H1 (cell line): ENCODE measurements around the gene ADCY2. TPM values are rescaled to one million over a fixed set of nuclear protein-coding genes. Genes with fewer than 3 reads are reported as not detected.

Experiments
- RBBP5 ChIP-seq: IDR thresholded peaks from 2 replicates; pipeline ENCODE4 v1.7.1; 2012; ENCODE audit warnings: low read depth, mild to moderate bottlenecking, inconsistent platforms, low read length, moderate library complexity, borderline replicate concordance
- SIN3A ChIP-seq, 2 experiments: IDR thresholded peaks in 1 of 2; conservative IDR thresholded peaks in 1 of 2; 2 replicates each; pipeline ENCODE4 v1.6.1; 2011 to 2012; ENCODE audit warnings: low read length in 2 of 2, improper control_type of control experiment in 1 of 2, low read depth in 1 of 2, mild to moderate bottlenecking in 1 of 2
- polyA plus RNA-seq, 7 experiments: library from polyadenylated mRNA; depleted of rRNA in 3 of 7; stranded (reverse) in 5 of 7; unstranded in 2 of 7; fragments of >200 nt in 5 of 7; fragments of 200-250 nt in 2 of 7; gene quantifications; 1 replicate in 5 of 7; 2 replicates in 1 of 7; 4 replicates in 1 of 7; pipeline versions ENCODE4 v1.2.1 to v1.2.3, GENCODE V29; 2011 to 2013; ENCODE audit warnings: missing spikeins in 2 of 7, mixed read lengths in 2 of 7
- total RNA-seq: library from RNA; stranded (reverse); fragmentation: NEBNext Ultra II Directional; extraction: Animal tissue kit (Norgen Biotek cat#: 25700); gene quantifications from 2 replicates; pipeline ENCODE4 v1.2.1, GENCODE V29; 2021

The ADCY2 gene
- total and polyA plus RNA-seq, 2 of the 8 experiments (the other 6 are each of a cell fraction or from before 2014, with no cell fraction given): 35.8 to 122 TPM

GRCh38 chr5:7611518-7611917, 215.6 kb downstream of the ADCY2 start (continued):
- TF ChIP-seq SIN3A (conservative IDR thresholded peaks at IDR 0.05 in 1 of 2, IDR thresholded peaks at IDR 0.05 in 1 of 2; ENCODE audit: low read depth in 1 of 2, low read length in 2 of 2): no peak
- no peak for TF ChIP-seq RBBP5
